Neural cell (in vitro differentiated cells): ENCODE results near the gene SQOR.

ENCODE experiments used
- EP300 ChIP-seq: fragments of 450-650 bp; conservative IDR thresholded peaks from 2 replicates; pipeline ENCODE4 v1.6.1; 2014; ENCODE audit warnings: antibody characterized with exemption, mild to moderate bottlenecking, moderate library complexity; ENCODE audit not compliant: poor library complexity, severe bottlenecking
- EZH2 ChIP-seq: fragments of 200-600, 300-800 bp; shearing (Covaris generic), sonication (generic); IDR thresholded peaks from 2 replicates; pipeline ENCODE4 v1.6.1; 2014; ENCODE audit warnings: antibody characterized with exemption, low read length, borderline replicate concordance, mild to moderate bottlenecking; ENCODE audit not compliant: insufficient read depth, poor library complexity, severe bottlenecking
- MXI1 ChIP-seq: fragments of 450-650 bp; conservative IDR thresholded peaks from 2 replicates; pipeline ENCODE4 v1.6.1; 2014; ENCODE audit warnings: antibody characterized with exemption, mild to moderate bottlenecking; ENCODE audit not compliant: poor library complexity, severe bottlenecking
- POLR2AphosphoS5 ChIP-seq: IDR thresholded peaks from 2 replicates; pipeline ENCODE4 v1.6.1; 2012
- RAD21 ChIP-seq: fragments of 450-650 bp; conservative IDR thresholded peaks from 2 replicates; pipeline ENCODE4 v1.6.1; 2014; ENCODE audit warnings: antibody characterized with exemption, mild to moderate bottlenecking, moderate library complexity
- SMC3 ChIP-seq: fragments of 450-650 bp; conservative IDR thresholded peaks from 2 replicates; pipeline ENCODE4 v1.6.1; 2014; ENCODE audit warnings: antibody characterized with exemption, mild to moderate bottlenecking, moderate library complexity; ENCODE audit not compliant: poor library complexity
- TAF1 ChIP-seq: IDR thresholded peaks from 2 replicates; pipeline ENCODE4 v1.6.1; 2012; ENCODE audit warnings: low read depth
- TF ChIP-seq, protein P1 (sequence below): fragments of 450-650 bp; IDR thresholded peaks from 2 replicates; pipeline ENCODE4 v1.5.1; 2014; ENCODE audit warnings: antibody characterized with exemption, mild to moderate bottlenecking, moderate library complexity; ENCODE audit not compliant: poor library complexity, severe bottlenecking
- TF ChIP-seq, protein P2 (sequence below): IDR thresholded peaks from 2 replicates; pipeline ENCODE4 v1.6.1; 2012; ENCODE audit warnings: borderline replicate concordance

DNA sequence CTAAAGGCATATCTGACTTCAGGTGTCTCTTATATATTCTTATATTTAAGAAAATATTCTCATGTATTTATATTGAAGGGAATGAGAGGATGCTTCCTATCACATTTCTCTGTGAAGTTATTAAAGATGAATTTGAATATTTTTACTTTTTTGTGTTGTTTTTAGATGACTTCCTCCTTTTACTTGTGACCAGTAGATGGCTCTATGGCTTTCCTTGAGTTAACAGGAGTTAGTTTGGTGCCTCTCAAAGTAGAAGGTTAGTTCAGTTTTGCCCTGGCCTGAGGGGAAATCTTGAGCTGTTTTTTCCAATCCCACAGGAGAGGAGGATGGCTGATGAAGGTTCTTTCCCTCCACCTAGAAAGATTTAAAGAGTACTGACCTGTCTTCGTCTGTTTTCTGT, 80.7 kb downstream of the SQOR start:
- TF ChIP-seq, protein P1, sequence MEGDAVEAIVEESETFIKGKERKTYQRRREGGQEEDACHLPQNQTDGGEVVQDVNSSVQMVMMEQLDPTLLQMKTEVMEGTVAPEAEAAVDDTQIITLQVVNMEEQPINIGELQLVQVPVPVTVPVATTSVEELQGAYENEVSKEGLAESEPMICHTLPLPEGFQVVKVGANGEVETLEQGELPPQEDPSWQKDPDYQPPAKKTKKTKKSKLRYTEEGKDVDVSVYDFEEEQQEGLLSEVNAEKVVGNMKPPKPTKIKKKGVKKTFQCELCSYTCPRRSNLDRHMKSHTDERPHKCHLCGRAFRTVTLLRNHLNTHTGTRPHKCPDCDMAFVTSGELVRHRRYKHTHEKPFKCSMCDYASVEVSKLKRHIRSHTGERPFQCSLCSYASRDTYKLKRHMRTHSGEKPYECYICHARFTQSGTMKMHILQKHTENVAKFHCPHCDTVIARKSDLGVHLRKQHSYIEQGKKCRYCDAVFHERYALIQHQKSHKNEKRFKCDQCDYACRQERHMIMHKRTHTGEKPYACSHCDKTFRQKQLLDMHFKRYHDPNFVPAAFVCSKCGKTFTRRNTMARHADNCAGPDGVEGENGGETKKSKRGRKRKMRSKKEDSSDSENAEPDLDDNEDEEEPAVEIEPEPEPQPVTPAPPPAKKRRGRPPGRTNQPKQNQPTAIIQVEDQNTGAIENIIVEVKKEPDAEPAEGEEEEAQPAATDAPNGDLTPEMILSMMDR = peak; percentile 69
- no peak for TF ChIP-seq EZH2
- TF ChIP-seq, protein P2, sequence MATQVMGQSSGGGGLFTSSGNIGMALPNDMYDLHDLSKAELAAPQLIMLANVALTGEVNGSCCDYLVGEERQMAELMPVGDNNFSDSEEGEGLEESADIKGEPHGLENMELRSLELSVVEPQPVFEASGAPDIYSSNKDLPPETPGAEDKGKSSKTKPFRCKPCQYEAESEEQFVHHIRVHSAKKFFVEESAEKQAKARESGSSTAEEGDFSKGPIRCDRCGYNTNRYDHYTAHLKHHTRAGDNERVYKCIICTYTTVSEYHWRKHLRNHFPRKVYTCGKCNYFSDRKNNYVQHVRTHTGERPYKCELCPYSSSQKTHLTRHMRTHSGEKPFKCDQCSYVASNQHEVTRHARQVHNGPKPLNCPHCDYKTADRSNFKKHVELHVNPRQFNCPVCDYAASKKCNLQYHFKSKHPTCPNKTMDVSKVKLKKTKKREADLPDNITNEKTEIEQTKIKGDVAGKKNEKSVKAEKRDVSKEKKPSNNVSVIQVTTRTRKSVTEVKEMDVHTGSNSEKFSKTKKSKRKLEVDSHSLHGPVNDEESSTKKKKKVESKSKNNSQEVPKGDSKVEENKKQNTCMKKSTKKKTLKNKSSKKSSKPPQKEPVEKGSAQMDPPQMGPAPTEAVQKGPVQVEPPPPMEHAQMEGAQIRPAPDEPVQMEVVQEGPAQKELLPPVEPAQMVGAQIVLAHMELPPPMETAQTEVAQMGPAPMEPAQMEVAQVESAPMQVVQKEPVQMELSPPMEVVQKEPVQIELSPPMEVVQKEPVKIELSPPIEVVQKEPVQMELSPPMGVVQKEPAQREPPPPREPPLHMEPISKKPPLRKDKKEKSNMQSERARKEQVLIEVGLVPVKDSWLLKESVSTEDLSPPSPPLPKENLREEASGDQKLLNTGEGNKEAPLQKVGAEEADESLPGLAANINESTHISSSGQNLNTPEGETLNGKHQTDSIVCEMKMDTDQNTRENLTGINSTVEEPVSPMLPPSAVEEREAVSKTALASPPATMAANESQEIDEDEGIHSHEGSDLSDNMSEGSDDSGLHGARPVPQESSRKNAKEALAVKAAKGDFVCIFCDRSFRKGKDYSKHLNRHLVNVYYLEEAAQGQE = no peak
- TF ChIP-seq POLR2AphosphoS5 = no peak
- peak; percentile 72 for TF ChIP-seq RAD21
- no peak for TF ChIP-seq MXI1
- TF ChIP-seq TAF1 = no peak
- peak; percentile 69 for TF ChIP-seq SMC3
- TF ChIP-seq EP300 = no peak
